Measurements from ENCODE around the gene NEURL2.
A peak's percentile ranks its signal among the peaks of the same experiment; 100 is the strongest.

NEURL2 gene

DNA sequence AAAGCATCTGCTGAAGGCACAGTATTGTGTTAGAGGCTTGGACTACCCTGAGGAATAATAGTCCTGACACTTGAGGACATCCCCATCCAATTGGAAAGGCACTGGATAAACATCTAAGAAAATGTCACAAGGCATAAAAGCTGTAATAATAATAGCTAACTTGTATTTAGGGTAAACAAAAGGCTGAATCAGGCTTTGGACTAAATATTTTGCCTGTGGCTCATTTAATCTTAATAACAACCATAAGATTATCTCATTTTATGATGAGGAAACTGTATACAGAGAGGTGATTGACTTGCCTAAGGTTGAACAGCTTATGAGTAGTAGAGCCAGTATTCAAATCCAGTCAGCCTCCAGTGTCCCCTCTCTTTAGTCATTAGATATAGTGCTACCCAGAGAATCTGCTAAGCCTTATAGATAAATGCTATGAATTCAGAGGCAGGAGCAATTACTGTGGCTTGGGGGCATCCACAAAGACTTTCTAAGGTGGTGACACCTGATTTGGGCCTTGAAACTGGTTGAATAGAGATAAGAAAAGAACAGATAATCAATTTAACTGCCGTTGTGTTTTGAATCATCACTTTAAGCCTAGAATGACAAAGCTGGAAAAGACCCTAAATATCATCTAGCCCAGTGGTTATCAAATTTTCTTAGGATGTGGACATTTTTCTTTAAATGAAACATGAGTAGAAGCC lies 17.5 kb downstream of the NEURL2 start:
- no peak for DNase-seq (ENCODE audit: low read depth in 3 of 3)

GRCh38 chr20:45872626-45873025 lies 18.4 kb downstream of the NEURL2 start:
- no peak for DNase-seq (ENCODE audit: low read depth in 3 of 3)

DNA sequence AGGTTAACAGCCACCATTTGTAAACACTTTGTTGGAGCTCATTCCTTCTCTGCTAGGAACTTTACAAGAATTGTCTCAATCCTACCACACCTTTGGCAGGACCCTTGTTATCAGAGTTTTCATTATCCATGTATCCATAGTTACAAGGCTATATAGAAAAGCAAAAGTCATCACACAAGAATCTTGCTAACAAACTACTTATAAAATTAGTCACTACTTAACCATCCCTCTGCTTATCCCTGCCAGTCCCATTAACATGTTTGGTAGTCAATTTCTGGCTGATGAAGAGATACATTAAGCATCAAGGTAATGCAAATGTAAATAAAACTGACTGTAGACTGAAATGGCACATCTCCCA lies 23.2 kb downstream of the NEURL2 start:
- no peak for DNase-seq (ENCODE audit: low read depth in 3 of 3)

DNA sequence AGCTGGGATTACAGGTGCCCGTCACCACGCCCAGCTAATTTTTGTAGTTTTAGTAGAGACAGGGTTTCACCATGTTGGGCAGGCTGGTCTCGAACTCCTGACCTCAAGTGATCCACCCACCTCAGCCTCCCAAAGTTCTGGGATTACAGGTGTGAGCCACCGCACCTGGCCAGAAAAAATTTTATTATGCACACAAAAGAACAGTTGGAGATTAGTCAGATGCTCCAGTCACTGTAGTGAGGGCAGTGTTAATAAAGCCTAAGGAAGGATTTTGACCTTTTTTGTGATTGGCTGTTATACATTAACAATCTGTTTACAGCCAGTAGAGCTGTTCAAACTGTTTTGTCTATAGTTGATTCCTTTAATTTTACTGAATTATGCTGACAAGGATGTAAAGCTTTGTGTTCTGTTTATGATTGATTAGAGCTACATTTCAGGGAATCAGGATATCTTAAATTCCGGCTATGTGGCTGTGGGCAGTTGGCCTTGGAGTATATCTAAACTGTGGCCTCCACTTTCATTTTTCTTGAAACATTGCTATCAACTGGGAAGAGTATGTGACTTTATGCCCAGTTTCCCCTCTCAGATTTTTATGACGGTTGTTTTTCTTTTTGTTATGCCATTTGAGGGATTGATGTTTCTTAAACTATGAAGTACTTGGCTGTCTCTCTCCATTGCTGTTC lies 23.7 kb downstream of the NEURL2 start:
- no peak for DNase-seq (ENCODE audit: low read depth in 3 of 3)

GRCh38 chr20:45866454-45866853 lies 24.6 kb downstream of the NEURL2 start:
- DNase-seq (ENCODE audit: low read depth in 3 of 3), result no peak

- no peak for DNase-seq (ENCODE audit: low read depth in 3 of 3)
These were observed 27.2 kb downstream of the NEURL2 start for GRCh38 chr20:45863543-45864470.

DNA sequence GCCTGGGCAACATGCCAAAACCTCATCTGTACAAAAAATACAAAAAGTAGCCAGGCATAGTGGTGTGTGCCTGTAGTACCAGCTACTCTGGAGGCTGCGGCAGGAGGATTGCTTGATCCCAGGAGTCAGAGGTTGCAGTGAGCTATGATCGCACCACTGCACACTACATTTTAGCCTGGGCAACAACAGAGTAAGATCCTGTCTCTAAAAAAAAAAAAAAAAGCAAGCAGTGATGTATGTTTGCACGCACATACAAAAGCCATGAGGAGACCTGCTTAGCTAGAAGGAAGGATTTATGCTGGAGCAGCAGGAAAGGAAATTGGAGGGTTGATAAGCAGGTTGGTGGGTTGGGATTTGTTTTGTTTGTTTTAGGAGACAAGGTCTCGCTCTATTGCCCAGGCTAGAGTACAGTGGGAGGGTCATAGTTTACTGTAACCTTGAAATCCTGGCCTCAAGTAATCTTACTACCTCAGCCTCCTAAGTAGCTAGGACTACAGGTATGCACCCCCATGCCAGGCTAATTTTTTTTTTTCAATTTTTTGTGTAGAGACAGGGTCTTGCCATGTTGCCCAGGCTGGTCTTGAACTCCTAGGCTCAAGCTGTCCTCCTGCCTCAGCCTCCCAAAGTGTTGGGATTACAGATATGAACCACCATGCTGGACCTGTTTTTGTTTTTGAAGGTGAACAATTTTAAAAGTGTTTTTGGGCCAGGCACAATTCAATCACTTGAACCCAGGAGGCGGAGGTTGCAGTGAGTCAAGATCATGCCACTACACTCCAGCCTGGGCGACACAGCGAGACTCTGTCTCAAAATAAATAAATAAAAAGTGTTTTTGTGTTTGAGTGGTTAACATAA lies 29.6 kb downstream of the NEURL2 start:
- DNase-seq (ENCODE audit: low read depth in 3 of 3), result no peak

- DNase-seq (ENCODE audit: low read depth in 3 of 3), result no peak
These were observed 30.3 kb downstream of the NEURL2 start for GRCh38 chr20:45860560-45861220.

GRCh38 chr20:45859916-45860315 lies 31.1 kb downstream of the NEURL2 start:
- no peak for DNase-seq (ENCODE audit: low read depth in 3 of 3)

GRCh38 chr20:45857882-45858216 lies 33.2 kb downstream of the NEURL2 start:
- DNase-seq (ENCODE audit: low read depth in 3 of 3), result no peak

DNA sequence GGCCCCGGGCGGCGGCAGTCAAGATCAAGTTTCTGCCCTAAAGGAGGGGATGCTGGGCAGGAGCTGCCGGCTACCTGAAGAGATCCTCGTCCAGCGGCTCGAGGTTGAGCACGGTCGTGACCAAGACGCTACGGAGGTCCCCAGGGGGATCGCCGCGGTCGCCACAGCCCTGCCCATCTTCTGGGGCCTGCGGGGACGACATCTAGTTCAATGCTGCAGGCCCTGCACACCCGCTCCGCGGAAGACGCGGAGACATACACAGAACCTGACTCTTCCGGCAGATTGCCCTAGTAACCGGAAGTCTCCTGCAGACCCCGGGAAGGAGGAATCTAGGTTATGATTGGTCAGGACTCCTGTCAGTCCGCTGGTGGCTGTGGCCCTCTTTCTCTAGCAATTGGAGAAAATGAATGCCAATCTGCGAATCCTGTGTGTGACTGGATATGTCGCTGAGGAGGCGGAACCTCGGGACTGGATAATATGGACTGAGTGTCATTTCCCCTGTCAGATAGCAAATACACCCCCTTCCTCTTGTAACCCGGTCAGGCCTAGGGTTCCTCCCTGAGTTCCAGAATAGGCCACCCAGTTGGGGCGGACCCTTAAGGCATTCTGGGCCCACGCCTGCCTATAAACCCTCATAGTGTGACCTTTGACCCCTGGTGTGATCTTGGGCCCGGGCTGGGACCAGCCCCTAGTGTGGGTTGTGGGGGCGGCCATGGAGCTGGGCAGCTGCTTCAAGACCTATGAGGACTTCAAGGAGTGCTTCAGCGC lies 33.7 kb downstream of the NEURL2 start, which contains the start of the genes ACOT8 and ZSWIM3:
ACOT8 (minus strand) TSS at position 279 of the 768 bp plus-strand sequence; CDS start at position 202, 77 bp downstream.
ZSWIM3 (plus strand) TSS at position 501 of the 768 bp plus-strand sequence; CDS start at position 713, 212 bp downstream.
- DNase-seq (ENCODE audit: low read depth in 3 of 3), result peak; percentile 56 to 90 (median 81)

DNA sequence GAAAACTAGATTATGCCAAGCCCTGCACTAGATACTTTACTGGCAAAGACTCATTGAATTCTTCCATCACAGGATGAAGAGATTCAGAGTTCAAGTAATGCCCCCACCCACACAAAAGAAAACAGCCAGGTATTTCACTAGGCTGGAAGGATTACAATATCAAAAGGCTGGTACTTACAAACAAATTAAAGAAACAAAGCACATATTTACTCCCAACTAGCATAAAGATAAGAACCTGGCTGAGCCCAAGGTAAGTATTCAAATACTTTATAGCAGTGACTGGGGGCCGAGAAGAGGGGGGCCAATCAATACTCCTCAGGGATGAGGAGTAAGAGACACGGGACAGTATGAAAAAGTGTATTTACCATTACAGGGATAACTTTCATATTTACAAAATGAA lies 37.5 kb downstream of the NEURL2 start:
- DNase-seq (ENCODE audit: low read depth in 3 of 3), result no peak

DNA sequence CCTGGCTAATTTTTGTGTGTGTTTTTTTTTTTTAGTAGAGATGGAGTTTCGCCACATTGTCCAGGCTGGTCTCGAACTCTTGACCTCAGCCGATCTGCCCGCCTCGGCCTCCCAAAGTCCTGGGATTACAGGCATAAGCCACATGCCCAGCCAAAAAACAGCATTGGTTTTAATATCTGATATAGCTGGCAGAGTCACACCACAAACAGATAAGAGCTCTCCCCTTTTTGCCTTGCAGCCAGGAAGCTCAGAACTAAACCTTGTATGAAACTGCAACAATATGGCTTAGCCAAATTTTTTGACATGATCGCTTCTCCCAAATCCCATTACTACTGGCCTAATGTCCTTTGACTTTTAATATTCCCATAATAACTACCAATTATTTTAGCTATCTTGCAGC lies 38.7 kb downstream of the NEURL2 start:
- DNase-seq (ENCODE audit: low read depth in 3 of 3), result no peak

DNA sequence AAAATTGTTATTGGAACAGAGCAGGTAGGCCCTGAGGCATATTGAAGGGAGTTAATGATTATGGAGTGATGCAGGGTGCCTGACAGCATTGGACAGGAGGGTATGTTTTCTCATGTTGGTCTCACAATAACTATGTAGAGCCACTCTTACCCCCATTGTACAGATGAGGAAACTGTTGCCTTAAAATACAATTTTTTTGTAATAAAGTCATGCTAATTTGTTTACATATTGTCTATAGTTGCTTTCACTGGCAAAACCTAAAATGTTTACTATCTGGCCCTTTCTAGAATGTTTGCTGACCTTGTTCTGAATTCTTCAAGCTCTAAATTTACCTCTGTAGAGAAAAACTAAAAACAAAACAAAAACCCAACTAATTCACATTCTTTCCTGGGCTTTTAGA lies 39.5 kb downstream of the NEURL2 start:
- no peak for DNase-seq (ENCODE audit: low read depth in 3 of 3)

DNA sequence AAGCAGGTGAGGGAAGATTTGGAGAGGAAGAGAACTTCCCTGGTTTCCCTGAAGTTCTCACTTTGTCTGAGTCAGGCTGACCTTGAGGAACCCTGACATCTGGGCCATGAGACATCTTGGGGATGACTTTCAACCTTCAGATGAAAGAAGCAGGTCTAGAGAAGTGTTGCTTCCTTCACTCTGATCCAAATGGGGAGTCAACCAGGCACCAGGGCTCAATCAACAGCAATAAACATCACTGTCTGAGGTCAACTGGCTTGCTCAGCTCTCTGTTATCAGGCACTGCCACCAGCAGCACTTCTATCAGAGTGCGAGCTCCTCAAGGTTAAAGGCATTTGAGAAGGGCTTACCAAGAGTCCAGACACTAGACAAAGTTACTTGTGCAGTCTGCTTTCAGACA lies 40.1 kb downstream of the NEURL2 start:
- no peak for DNase-seq (ENCODE audit: low read depth in 3 of 3)

DNA sequence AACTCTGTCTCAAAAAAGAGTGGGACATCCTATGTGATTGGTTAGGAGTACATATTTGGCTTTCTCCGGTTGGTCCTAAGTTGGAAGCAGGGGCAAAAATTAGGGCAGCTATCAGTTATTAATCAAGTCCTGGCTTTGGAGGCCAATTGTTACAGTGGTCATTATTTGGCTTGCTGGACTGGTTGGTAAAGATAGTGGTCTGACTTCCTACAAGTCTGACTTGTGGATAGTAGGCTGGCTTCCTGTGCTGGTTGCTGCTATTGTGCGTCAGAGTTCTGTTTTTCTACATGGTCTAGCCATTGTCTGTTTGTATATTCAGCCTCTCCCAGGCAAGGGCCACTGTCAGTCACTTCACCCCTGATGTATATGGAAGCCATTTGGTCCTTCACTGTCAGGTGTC lies 40.8 kb downstream of the NEURL2 start:
- no peak for DNase-seq (ENCODE audit: low read depth in 3 of 3)

DNA sequence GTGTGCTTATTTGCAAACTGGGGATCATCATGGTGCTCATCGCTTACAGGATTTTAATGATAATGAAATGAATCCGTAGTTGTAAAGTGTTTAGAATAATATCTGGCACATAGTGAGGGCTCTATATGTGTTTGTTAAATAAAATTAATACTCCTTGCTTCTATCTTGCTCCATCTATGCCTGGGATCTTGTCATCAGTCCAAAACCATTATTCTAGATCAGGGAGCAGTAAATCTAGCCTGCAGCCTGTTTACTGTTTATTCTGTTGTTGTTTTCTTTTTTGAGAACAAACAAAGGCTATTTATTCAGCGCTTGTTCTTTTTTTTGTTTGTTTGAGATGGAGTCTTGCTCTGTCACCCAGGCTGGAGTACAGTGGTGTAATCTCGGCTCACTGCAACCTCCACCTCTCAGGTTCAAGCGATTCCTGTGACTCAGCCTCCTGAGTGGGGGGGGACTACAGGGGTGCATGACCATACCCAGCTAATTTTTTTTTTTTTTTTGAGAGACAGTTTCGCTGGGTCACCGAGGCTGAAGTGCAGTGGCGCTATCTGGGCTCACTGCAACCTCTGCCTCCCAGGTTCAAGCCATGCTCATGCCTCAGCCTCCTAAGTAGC lies 41.9 kb downstream of the NEURL2 start:
- DNase-seq (ENCODE audit: low read depth in 3 of 3), result no peak

DNA sequence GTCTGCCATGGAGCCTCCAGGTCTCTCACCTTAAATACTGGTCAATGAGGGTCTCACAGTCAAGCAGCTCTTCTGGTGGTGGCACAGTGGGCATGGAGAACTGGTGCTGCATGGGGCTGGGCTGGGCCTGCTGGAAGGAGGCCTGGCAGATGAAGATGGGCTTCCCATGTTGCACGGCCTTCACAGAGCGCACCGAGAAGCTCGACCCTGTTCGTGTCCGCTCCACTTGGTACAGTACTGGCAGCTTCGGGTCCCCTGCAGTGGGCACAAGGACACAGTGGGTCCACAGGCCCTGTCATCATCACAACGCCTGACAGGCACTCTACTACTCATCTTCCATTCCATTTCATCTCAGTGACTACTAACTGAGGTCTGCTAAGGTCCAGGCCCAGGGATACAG lies 42.6 kb downstream of the NEURL2 start:
- DNase-seq (ENCODE audit: low read depth in 3 of 3), result no peak

GRCh38 chr20:45845452-45845851 lies 45.6 kb downstream of the NEURL2 start:
- no peak for DNase-seq (ENCODE audit: low read depth in 3 of 3)

- no peak for DNase-seq (ENCODE audit: low read depth in 3 of 3)
These were observed 47.5 kb downstream of the NEURL2 start for GRCh38 chr20:45843506-45843905.
